Psoas muscle (tissue), 8 donors: ENCODE results near the gene ABCG4. TPM values are rescaled to one million over a fixed set of nuclear protein-coding genes. Genes with fewer than 3 reads are reported as not detected.

Experiments
- ATAC-seq, 4 donors: fragments of 200-7000 bp; cut with Tn5 transposase; one replicate each; pipeline ENCODE4 v1.9.1; 2020; ENCODE audit warnings: moderate library complexity in 3 of 4, mild to moderate bottlenecking in 2 of 4
- DNase-seq, 2 donors: peaks; one replicate each; pipeline ENCODE4 v3.0.0-alpha.2; 2020
- H3K27ac ChIP-seq: fragments of 200-600 bp; one replicate; pipeline ENCODE4 v1.8.0; 2022
- H3K27me3 ChIP-seq, 3 donors: fragments of 200-600 bp in 1 of 3; one replicate each; pipeline versions ENCODE4 v1.6.1 to v1.8.0; 2013 to 2022; ENCODE audit warnings: low read length in 2 of 3, mild to moderate bottlenecking in 2 of 3, moderate library complexity in 1 of 3; ENCODE audit not compliant: insufficient read depth in 3 of 3
- H3K36me3 ChIP-seq, 2 donors: fragments of 200-600 bp in 1 of 2; one replicate each; pipeline versions ENCODE4 v1.6.1 to v1.8.0; 2013 to 2022; ENCODE audit warnings: low read depth in 1 of 2, mild to moderate bottlenecking in 1 of 2, moderate library complexity in 1 of 2; ENCODE audit not compliant: insufficient read depth in 1 of 2
- H3K4me1 ChIP-seq: fragments of 200-600 bp; one replicate; pipeline ENCODE4 v1.8.0; 2022
- H3K4me3 ChIP-seq: fragments of 200-600 bp; one replicate; pipeline ENCODE4 v1.8.0; 2022; ENCODE audit warnings: mild to moderate bottlenecking
- H3K9me3 ChIP-seq: fragments of 200-600 bp; one replicate; pipeline ENCODE4 v1.8.0; 2022
- WGBS, 3 donors: extraction: QIAGEN DNeasy Blood & Tissue Kit; methylation state at CpG; one replicate each; pipeline versions ENCODE4 v1.1.6 to v1.1.7; 2013; 5-methylcytosine and 5-hydroxymethylcytosine counted together
- intact Hi-C, 2 donors: fragments of 100-400 bp; cut with DNase I; formaldehyde crosslinking; loops; one replicate each; pipeline versions ENCODE4 v1.11.0 to v1.14.2; 2022
- polyA plus RNA-seq, 3 donors: library from polyadenylated mRNA; stranded (reverse); fragments of 200-250 nt; gene quantifications; one replicate each; pipeline ENCODE4 v1.2.3, GENCODE V29; 2013
- total RNA-seq, 4 donors: library from RNA; stranded (reverse); fragmentation: NEBNext Ultra II Directional in 2 of 4; extraction: Animal tissue kit (Norgen Biotek cat#: 25700) in 2 of 4; gene quantifications; one replicate each; pipeline versions ENCODE4 v1.2.1 to v1.2.4, GENCODE V29; 2021 to 2023
- TF ChIP-seq, protein P1 (sequence below): fragments of 200-600 bp; IDR thresholded peaks from one replicate; pipeline ENCODE4 v1.8.0; 2022; ENCODE audit warnings: antibody characterized with exemption
- donor health status: healthy with polysubstance abuse.
- donor health status: DM: no; HTN: no; CAD: no; lungs with moderate emphysema.
- donor health status: Bipolar disorder and iron deficiency.
- donor health status: healthy.
- donor health status: DM: yes; HTN: yes; CAD: no.
- donor health status: DM: no; HTN: no; CAD: no.
- donor health status: DM: no; HTN: no; CAD: no.
- donor health status: DM: yes; HTN: yes; CAD: no.

Gene ABCG4
- total and polyA plus RNA-seq, 7 donors, result 0.03 to 0.38 (median 0.17) TPM; not detected in 1

DNA sequence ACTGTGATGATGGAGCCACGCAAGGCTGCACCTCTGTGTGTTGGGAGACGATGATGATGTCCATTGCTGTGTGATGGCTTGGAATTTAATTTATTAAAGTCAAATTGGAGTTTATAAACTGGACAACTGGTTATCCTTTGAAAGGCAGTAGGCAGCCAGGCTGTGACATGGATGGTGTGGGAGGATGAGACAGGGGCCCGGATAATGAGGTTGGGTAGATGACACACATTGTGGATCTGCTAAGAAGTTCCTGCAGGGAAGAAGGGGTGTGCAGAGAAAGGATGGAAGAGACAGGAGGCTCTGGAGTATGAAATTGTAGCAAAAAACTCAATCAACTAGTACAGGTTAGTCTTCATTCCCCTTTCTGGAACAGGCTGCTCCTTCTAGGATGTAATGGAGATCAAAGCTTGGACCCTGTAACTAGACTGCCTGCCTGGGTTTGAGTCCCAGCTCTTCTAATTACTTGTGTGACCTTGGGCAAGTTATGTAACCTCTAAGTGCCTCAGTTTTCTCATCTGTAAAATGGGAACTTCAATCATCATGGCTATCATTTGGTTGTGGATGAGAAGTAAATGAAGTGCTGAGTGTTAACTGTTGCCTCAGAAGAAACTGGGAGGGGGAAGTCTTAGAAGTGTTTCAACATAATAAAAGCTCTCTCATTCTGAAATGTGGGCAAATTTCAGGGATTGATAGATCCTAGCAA, 31.7 kb upstream of the ABCG4 start:
- Histone ChIP-seq H3K4me3 (no peak overlapping the region), H3K27ac (no peak overlapping the region), H3K36me3 (peaks cover 1 to 56% of the 10 kb centered on the region in 2 donors), H3K27me3 (no peaks in the 10 kb centered on the region), H3K9me3 (no peaks in the 10 kb centered on the region), H3K4me1 (peaks cover 3% of the 10 kb centered on the region)
- DNase-seq (no peak), ATAC-seq (no peak)
- TF ChIP-seq, protein P1, sequence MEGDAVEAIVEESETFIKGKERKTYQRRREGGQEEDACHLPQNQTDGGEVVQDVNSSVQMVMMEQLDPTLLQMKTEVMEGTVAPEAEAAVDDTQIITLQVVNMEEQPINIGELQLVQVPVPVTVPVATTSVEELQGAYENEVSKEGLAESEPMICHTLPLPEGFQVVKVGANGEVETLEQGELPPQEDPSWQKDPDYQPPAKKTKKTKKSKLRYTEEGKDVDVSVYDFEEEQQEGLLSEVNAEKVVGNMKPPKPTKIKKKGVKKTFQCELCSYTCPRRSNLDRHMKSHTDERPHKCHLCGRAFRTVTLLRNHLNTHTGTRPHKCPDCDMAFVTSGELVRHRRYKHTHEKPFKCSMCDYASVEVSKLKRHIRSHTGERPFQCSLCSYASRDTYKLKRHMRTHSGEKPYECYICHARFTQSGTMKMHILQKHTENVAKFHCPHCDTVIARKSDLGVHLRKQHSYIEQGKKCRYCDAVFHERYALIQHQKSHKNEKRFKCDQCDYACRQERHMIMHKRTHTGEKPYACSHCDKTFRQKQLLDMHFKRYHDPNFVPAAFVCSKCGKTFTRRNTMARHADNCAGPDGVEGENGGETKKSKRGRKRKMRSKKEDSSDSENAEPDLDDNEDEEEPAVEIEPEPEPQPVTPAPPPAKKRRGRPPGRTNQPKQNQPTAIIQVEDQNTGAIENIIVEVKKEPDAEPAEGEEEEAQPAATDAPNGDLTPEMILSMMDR, result no peak
- WGBS, 3 donors, result 83 to 94% (median 89%) methylated on average over 3 of the region's 3 CpGs
- intact Hi-C loops, result no loop called here

DNA sequence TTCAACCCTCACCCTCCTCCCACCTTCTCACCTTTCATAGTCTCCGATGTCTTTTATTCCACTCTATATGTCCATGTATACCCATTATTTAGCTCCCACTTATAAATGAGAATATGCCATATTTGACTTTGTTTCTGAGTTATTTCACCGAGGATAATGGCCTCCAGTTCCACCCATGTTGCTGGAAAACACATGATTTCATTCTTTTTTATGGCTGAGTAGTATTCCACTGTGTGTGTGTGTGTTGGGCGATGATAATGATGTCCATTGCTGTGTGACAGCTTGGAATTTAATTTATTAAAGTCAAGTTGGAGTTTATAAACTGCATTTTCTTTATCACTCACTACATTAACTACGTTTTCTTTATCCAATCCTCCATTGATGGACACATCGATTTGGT, 30.6 kb upstream of the ABCG4 start:
- Histone ChIP-seq H3K27ac (no peak overlapping the region), H3K36me3 (peaks cover 0 to 47% of the 10 kb centered on the region in 2 donors)
- WGBS, 3 donors, result 93 to 96% (median 96%) methylated on average over 5 of the region's 5 CpGs

DNA sequence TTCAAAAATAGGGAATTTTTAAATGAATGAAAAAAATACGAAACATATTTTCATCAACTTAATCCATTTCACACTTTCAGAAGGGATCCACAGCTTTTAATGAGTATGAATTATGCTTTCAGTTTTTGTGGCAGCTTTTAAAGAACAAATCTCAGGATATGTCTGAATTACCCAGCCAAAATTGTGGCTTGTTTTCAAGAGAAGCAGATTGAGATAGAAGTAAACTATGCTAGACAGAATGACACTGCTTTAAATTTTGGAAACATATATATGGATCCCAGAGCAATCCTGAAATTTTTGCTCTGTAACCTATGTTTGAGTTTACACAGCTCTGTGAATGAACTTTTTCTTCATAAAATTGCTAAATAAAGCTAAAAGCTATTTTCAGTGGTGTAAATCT, 29.9 kb upstream of the ABCG4 start:
- intact Hi-C loops, result no loop called here
- H3K36me3 ChIP-seq, result peaks cover 4 to 47% of the 10 kb centered on the region in 2 donors

More for the DNA sequence above, 30.6 kb upstream of the ABCG4 start:
- TF ChIP-seq, protein P1, result no peak
- Histone ChIP-seq H3K9me3 (no peaks in the 10 kb centered on the region), H3K4me1 (peaks cover 10% of the 10 kb centered on the region), H3K27me3 (no peaks in the 10 kb centered on the region), H3K4me3 (no peak overlapping the region)
- ATAC-seq (no peak), DNase-seq (no peak)
- intact Hi-C loops, result no loop called here

DNA sequence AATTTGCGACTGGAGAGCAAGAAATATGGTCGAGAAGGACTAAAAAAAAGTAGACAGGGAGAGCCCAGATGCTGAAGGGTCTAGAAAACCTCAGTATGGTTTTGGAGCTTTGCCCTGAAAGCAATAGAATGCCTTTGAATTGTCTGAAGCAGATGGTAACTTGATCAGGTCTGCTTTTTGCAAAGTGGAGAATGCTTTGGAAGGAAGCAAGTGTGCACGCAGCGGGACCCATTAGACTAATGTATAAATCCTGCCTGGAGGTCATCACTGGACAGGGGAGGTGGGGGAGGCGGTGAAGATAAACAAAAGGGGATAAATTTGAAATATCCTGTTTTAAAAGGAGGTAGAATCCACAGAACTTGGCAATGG, 28.2 kb upstream of the ABCG4 start:
- peak overlapping the region; percentile 93 for H3K4me3 ChIP-seq
- peaks cover 10% of the 10 kb centered on the region for H3K4me1 ChIP-seq
- peak overlapping the region; percentile 78 for H3K27ac ChIP-seq
- TF ChIP-seq, protein P1, result no peak
- H3K27me3 ChIP-seq, result no peaks in the 10 kb centered on the region
- no peaks in the 10 kb centered on the region for H3K9me3 ChIP-seq
- 12 to 16% (median 14%) methylated on average over 5 of the region's 5 CpGs for WGBS, 3 donors
- intact Hi-C loops, result no loop called here
- ATAC-seq, result no peak
- no peak for DNase-seq
- peaks cover 5 to 47% of the 10 kb centered on the region in 2 donors for H3K36me3 ChIP-seq

More for the DNA sequence above, 29.9 kb upstream of the ABCG4 start:
- no peak overlapping the region for H3K4me3 ChIP-seq
- TF ChIP-seq, protein P1, result no peak
- no peaks in the 10 kb centered on the region for H3K27me3 ChIP-seq
- H3K27ac ChIP-seq, result no peak overlapping the region
- WGBS, 3 donors, result 65 to 71% (median 68%) methylated on average over 1 of the region's 1 CpG
- peaks cover 10% of the 10 kb centered on the region for H3K4me1 ChIP-seq
- ATAC-seq, result no peak
- H3K9me3 ChIP-seq, result no peaks in the 10 kb centered on the region
- DNase-seq, result no peak
